Myocyte (in vitro differentiated cells): Measurements from ENCODE around the gene LEPROT. TPM values are rescaled to one million over a fixed set of nuclear protein-coding genes. Genes with fewer than 3 reads are reported as not detected.

Experiments
- DNase-seq: peaks from one replicate; pipeline ENCODE4 v3.0.0-alpha.2; 2012; ENCODE audit warnings: low read depth
- total RNA-seq: library from RNA; depleted of rRNA; stranded (reverse); fragments of >200 nt; gene quantifications from 2 replicates; pipeline ENCODE4 v1.2.3, GENCODE V29; 2014

The LEPROT gene
- total RNA-seq, 1 donor from 2014 or later: 46.9 TPM

GRCh38 chr1:65476327-65476726, 55.9 kb downstream of the LEPROT start:
- DNase-seq: no peak

DNA sequence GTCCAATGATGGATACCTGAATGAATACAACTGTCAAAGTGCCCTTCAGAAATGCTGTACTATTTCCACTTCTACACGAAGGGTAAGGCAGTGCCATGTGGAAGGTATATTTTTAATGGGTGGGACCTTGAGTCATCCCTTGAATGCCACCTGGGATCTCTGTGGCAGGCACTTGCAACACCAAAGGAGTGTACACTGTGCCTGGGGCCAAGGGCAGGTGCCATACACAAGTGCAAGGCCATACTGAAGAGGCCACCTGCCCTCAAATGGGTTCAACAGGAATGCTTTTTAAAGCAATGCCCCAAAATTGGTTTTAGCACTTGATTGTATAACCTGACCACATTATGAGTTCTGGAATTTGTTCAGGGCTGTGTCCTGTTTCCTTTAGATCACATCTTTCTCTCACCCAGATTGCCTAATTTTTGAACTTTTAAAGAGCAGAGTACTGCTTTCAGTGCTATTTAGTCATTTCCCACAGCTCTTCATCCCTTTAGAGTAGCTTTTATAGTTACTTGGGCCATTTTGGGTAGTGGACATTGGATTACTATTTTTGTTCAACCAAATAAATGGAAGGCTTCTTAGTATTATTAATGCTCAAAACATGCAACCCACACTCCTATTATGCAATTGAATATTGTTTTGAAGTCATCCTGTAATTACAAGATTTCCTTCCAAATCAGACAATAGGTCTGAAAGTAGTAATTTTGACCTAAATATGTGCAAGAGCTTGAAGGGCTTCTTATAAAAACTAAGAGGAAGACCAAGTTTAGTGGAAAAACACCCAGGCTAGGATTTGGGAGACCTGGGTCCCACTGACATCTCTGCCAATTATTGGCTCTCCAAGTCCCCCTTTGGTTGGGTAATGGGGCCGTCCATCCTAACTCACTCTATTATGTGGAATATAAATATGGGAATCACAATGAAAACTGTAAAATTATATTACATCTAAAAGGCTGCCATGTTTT, 57.2 kb downstream of the LEPROT start:
- no peak for DNase-seq

- no peak for DNase-seq
Measured at GRCh38 chr1:65478379-65479026, 58.0 kb downstream of the LEPROT start.

GRCh38 chr1:65479554-65480204, 59.2 kb downstream of the LEPROT start:
- DNase-seq: no peak

DNA sequence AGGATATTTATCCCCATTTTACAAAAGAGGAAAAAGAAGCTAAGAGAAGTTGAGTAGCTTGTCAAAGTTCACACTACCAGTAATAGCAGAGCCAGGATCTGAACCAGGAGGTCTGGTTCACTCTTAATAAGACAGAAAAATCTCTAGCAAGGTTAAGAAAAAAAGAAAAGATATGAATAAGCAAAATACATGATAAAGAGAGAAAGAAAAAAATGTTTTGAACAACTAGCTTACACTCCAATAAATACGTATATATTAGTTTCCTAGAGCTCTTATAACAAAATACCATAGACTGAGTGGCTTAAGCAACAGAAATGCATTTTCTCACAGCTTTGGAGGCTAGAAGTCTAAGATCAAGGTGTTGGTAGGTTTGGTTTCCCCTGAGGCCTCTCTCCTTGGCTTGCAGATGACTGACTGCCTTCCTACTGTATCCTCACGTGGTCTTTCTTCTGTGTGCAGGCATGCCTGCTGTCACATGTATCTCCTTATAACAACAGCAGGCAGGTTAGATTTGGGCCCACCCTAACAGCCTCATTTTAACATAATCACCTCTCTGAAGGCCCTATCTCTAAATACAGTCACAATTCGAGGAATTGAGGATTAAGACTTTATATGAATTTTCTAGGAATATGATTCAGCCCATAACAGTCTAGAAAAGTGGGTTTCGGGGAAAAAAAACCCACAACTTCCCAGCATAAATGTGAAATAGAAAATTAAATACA, 60.4 kb downstream of the LEPROT start:
- DNase-seq: no peak

DNA sequence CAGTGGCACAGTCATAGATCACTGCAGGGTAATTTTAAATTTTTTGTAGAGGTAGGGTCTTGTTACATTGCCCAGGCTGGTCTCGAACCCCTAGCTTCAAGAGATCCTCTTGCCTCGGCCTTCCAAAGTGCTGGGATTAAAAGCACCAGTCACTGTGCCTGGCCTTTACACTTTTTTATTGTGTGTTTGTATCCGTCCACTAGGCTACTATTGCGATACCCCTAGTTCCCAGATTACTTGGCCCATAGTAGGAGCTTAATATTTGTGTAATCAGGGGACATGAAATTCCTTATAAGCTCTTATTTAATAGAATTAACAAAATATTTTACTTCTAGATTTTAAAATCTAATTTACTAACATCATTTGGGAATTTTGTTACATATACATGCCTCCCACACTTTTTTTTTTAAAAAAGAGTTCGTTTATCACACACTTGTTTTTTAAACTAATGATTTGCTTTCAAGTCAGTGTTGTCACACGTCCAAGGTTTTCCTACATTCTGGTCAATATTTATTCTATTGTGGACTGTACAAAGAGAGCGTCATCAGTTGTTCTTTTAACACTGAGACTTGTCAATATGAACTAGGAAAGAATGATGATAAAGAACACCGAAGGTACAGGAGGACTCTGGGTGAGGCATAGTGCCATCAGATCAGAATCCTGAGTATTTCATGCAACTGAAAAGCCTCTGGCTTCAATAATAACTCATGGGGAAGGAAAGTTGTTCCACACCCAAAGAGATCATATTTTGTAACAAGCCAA, 63.7 kb downstream of the LEPROT start:
- no peak for DNase-seq

Other genes starting within 250 kb of the LEPROT start
- gene DNAJC6, start 111.1 kb upstream of the LEPROT start, total RNA-seq: 3.0 and 6.6 TPM in 2 replicates
- 19.4 TPM in 2 replicates for gene LEPR, start within 50 bp of the LEPROT start, total RNA-seq